Neural cell (in vitro differentiated cells): ENCODE data around the gene TRIM2. TPM values are rescaled to one million over a fixed set of nuclear protein-coding genes. Genes with fewer than 3 reads are reported as not detected.
A peak's percentile ranks its signal among the peaks of the same experiment; 100 is the strongest.

ENCODE experiments used
- H2AFZ ChIP-seq: fragments of 200-600, 300-800 bp; sonication (generic), shearing (Covaris generic); 2 replicates; pipeline ENCODE4 v1.6.0; 2014; ENCODE audit warnings: low read depth, mild to moderate bottlenecking, antibody characterized with exemption, low read length, moderate library complexity
- H3F3A ChIP-seq: fragments of 200-600 bp; shearing (Covaris generic); 2 replicates; pipeline ENCODE4 v1.6.1; 2016; ENCODE audit warnings: mild to moderate bottlenecking, moderate library complexity, mixed read lengths, antibody characterized with exemption, low read length; ENCODE audit not compliant: insufficient read depth, poor library complexity, severe bottlenecking
- H3K27ac ChIP-seq: fragments of 200-600, 300-800 bp; sonication (generic), shearing (Covaris generic); 2 replicates; pipeline ENCODE4 v1.5.1; 2014; ENCODE audit warnings: mild to moderate bottlenecking, low read length, moderate library complexity
- H3K27me3 ChIP-seq: fragments of 300-800, 200-600 bp; sonication (generic), shearing (Covaris generic); 2 replicates; pipeline ENCODE4 v1.6.0; 2014; ENCODE audit warnings: mild to moderate bottlenecking, low read depth, low read length, moderate library complexity; ENCODE audit not compliant: insufficient read depth
- H3K36me3 ChIP-seq: fragments of 300-800, 200-600 bp; sonication (generic), shearing (Covaris generic); 2 replicates; pipeline ENCODE4 v1.5.1; 2014; ENCODE audit warnings: mild to moderate bottlenecking, antibody characterized with exemption, low read length, moderate library complexity; ENCODE audit not compliant: insufficient read depth
- H3K4me2 ChIP-seq: fragments of 300-800, 200-600 bp; sonication (generic), shearing (Covaris generic); 2 replicates; pipeline ENCODE4 v1.6.0; 2014; ENCODE audit warnings: mild to moderate bottlenecking, low read length
- H3K4me3 ChIP-seq: fragments of 300-800, 200-600 bp; sonication (generic), shearing (Covaris generic); 2 replicates; pipeline ENCODE4 v1.5.1; 2014; ENCODE audit warnings: mild to moderate bottlenecking, low read length, moderate library complexity
- H3K79me2 ChIP-seq: fragments of 200-600 bp; shearing (Covaris generic); replicated peaks from 2 replicates; pipeline ENCODE4 v1.6.0; 2014; ENCODE audit warnings: mild to moderate bottlenecking, low read length, moderate library complexity; ENCODE audit not compliant: insufficient read depth
- H3K9ac ChIP-seq: fragments of 300-800, 200-600 bp; sonication (generic), shearing (Covaris generic); 2 replicates; pipeline ENCODE4 v1.6.1; 2016; ENCODE audit warnings: mild to moderate bottlenecking, low read length, mixed read lengths
- H3K9me2 ChIP-seq: fragments of 200-600 bp; shearing (Covaris generic); 2 replicates; pipeline ENCODE4 v1.6.1; 2016; ENCODE audit warnings: mild to moderate bottlenecking, low read length, mixed read lengths; ENCODE audit not compliant: insufficient read depth
- H3K9me3 ChIP-seq: fragments of 200-600, 300-800 bp; sonication (generic), shearing (Covaris generic); 2 replicates; pipeline ENCODE4 v1.6.1; 2016; ENCODE audit warnings: mild to moderate bottlenecking, mixed run types, low read length, moderate library complexity, mixed read lengths
- H4K20me1 ChIP-seq: fragments of 200-600 bp; shearing (Covaris generic); 2 replicates; pipeline ENCODE4 v1.6.1; 2016; ENCODE audit warnings: mild to moderate bottlenecking, mixed run types; ENCODE audit not compliant: insufficient read depth
- CTCF ChIP-seq: fragments of 450-650 bp; IDR thresholded peaks from 2 replicates; pipeline ENCODE4 v1.5.1; 2014; ENCODE audit warnings: antibody characterized with exemption, mild to moderate bottlenecking, moderate library complexity; ENCODE audit not compliant: poor library complexity, severe bottlenecking
- EP300 ChIP-seq: fragments of 450-650 bp; conservative IDR thresholded peaks from 2 replicates; pipeline ENCODE4 v1.6.1; 2014; ENCODE audit warnings: antibody characterized with exemption, mild to moderate bottlenecking, moderate library complexity; ENCODE audit not compliant: poor library complexity, severe bottlenecking
- EZH2 ChIP-seq: fragments of 200-600, 300-800 bp; shearing (Covaris generic), sonication (generic); IDR thresholded peaks from 2 replicates; pipeline ENCODE4 v1.6.1; 2014; ENCODE audit warnings: antibody characterized with exemption, low read length, borderline replicate concordance, mild to moderate bottlenecking; ENCODE audit not compliant: insufficient read depth, poor library complexity, severe bottlenecking
- MXI1 ChIP-seq: fragments of 450-650 bp; conservative IDR thresholded peaks from 2 replicates; pipeline ENCODE4 v1.6.1; 2014; ENCODE audit warnings: antibody characterized with exemption, mild to moderate bottlenecking; ENCODE audit not compliant: poor library complexity, severe bottlenecking
- POLR2AphosphoS5 ChIP-seq: IDR thresholded peaks from 2 replicates; pipeline ENCODE4 v1.6.1; 2012
- RAD21 ChIP-seq: fragments of 450-650 bp; conservative IDR thresholded peaks from 2 replicates; pipeline ENCODE4 v1.6.1; 2014; ENCODE audit warnings: antibody characterized with exemption, mild to moderate bottlenecking, moderate library complexity
- REST ChIP-seq: IDR thresholded peaks from 2 replicates; pipeline ENCODE4 v1.6.1; 2012; ENCODE audit warnings: borderline replicate concordance
- SMC3 ChIP-seq: fragments of 450-650 bp; conservative IDR thresholded peaks from 2 replicates; pipeline ENCODE4 v1.6.1; 2014; ENCODE audit warnings: antibody characterized with exemption, mild to moderate bottlenecking, moderate library complexity; ENCODE audit not compliant: poor library complexity
- TAF1 ChIP-seq: IDR thresholded peaks from 2 replicates; pipeline ENCODE4 v1.6.1; 2012; ENCODE audit warnings: low read depth
- polyA plus RNA-seq: library from polyadenylated mRNA; depleted of rRNA; stranded (reverse); fragments of >200 nt; gene quantifications from 2 replicates; pipeline ENCODE4 v1.2.3, GENCODE V29; 2014

The TRIM2 gene
- polyA plus RNA-seq, 1 donor from 2014 or later: 261 TPM

GRCh38 chr4:153156263-153156662, 48.0 kb upstream of the TRIM2 start:
- Histone ChIP-seq H3K9me2 (no peaks in the 10 kb centered on the region), H3K79me2 (peaks cover 81% of the 10 kb centered on the region), H3K36me3 (no peaks in the 10 kb centered on the region), H4K20me1 (no peaks in the 10 kb centered on the region), H3F3A (peaks cover 15% of the 10 kb centered on the region), H3K9ac (no peak overlapping the region), H3K4me3 (peak overlapping the region; percentile 89), H3K27ac (no peak overlapping the region), H3K4me2 (no peak overlapping the region), H2AFZ (no peak overlapping the region), H3K27me3 (no peaks in the 10 kb centered on the region), H3K9me3 (no peaks in the 10 kb centered on the region)
- TF ChIP-seq REST: no peak
- no peak for TF ChIP-seq EP300
- no peak for TF ChIP-seq MXI1
- TF ChIP-seq RAD21: no peak
- peak; percentile 36 for TF ChIP-seq CTCF

DNA sequence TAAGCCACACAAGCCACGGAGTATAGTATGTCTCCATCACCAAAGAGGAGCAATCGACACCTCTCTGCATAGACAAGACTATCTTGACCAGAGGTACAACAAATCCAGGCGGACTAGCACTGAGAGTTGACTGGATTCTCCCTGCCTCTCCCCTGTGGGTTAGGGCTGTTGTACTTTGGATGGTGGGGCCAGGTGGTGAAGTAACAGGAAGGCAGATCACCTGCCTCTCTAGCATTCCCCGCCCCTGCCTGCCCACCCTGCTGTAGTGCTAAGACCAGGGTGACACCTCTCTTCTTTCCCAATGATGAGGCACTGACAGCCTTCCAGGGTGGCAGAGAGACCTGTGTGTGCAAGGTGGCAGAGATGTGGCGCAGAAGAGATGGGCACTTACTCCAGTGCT, 47.5 kb upstream of the TRIM2 start:
- H3K9me3 ChIP-seq: no peaks in the 10 kb centered on the region
- H2AFZ ChIP-seq: no peak overlapping the region
- H3K9ac ChIP-seq: no peak overlapping the region
- H3K79me2 ChIP-seq: peaks cover 81% of the 10 kb centered on the region
- peak overlapping the region; percentile 89 for H3K4me3 ChIP-seq
- peaks cover 13% of the 10 kb centered on the region for H3F3A ChIP-seq
- no peaks in the 10 kb centered on the region for H3K9me2 ChIP-seq
- no peak for TF ChIP-seq SMC3
- no peak for TF ChIP-seq RAD21
- no peak for TF ChIP-seq EP300
- no peak for TF ChIP-seq CTCF
- no peak for TF ChIP-seq MXI1
- no peak for TF ChIP-seq REST
- TF ChIP-seq POLR2AphosphoS5: no peak
- no peak for TF ChIP-seq TAF1
- TF ChIP-seq EZH2: no peak
- H3K36me3 ChIP-seq: no peaks in the 10 kb centered on the region
- no peaks in the 10 kb centered on the region for H4K20me1 ChIP-seq
- no peak overlapping the region for H3K4me2 ChIP-seq
- H3K27me3 ChIP-seq: no peaks in the 10 kb centered on the region
- H3K27ac ChIP-seq: no peak overlapping the region
